Suprapubic skin (tissue), 4 donors: ENCODE results near the gene HDAC5. TPM values are rescaled to one million over a fixed set of nuclear protein-coding genes. Genes with fewer than 3 reads are reported as not detected.

Experiments used
- DNase-seq, 2 donors: peaks; one replicate each; pipeline ENCODE4 v3.0.0-alpha.2; 2019; ENCODE audit warnings: low spot score in 2 of 2
- H3K27ac ChIP-seq: fragments of 200-600 bp; sonication (generic); one replicate; pipeline ENCODE4 v1.5.1; 2019
- H3K27me3 ChIP-seq: fragments of 200-600 bp; sonication (generic); one replicate; pipeline ENCODE4 v1.5.1; 2019
- H3K36me3 ChIP-seq: fragments of 200-600 bp; sonication (generic); one replicate; pipeline ENCODE4 v1.5.1; 2019
- H3K4me1 ChIP-seq: fragments of 200-600 bp; sonication (generic); one replicate; pipeline ENCODE4 v1.5.1; 2019
- H3K4me3 ChIP-seq: fragments of 200-600 bp; sonication (generic); one replicate; pipeline ENCODE4 v1.5.1; 2019; ENCODE audit warnings: mild to moderate bottlenecking
- H3K9me3 ChIP-seq: fragments of 200-600 bp; sonication (generic); one replicate; pipeline ENCODE4 v1.5.1; 2019
- CTCF ChIP-seq, 2 donors: fragments of 200-600 bp in 1 of 2; fragments of 450-650 bp in 1 of 2; sonication (generic) in 1 of 2; IDR thresholded peaks; one replicate each; pipeline ENCODE4 v1.5.1; 2016 to 2019; ENCODE audit warnings: antibody characterized with exemption in 2 of 2, mild to moderate bottlenecking in 1 of 2, moderate library complexity in 1 of 2
- EP300 ChIP-seq: sonication (generic); formaldehyde crosslinking; IDR thresholded peaks from one replicate; pipeline ENCODE4 v1.6.1; 2017; ENCODE audit warnings: antibody characterized with exemption
- POLR2A ChIP-seq, 2 donors: fragments of 450-650 bp; IDR thresholded peaks; one replicate each; pipeline ENCODE4 v1.6.1; 2017; ENCODE audit warnings: antibody characterized with exemption in 2 of 2, mild to moderate bottlenecking in 2 of 2, moderate library complexity in 2 of 2
- POLR2AphosphoS5 ChIP-seq, 3 donors: sonication (generic); formaldehyde crosslinking; IDR thresholded peaks; one replicate each; pipeline ENCODE4 v1.6.1; 2017; ENCODE audit warnings: antibody characterized with exemption in 3 of 3
- WGBS: methylation state at CpG from one replicate; pipeline ENCODE4 v1.1.5; 2018; 5-methylcytosine and 5-hydroxymethylcytosine counted together
- total RNA-seq, 4 donors: library from RNA; depleted of rRNA; stranded (reverse); fragments of >200 nt; gene quantifications; one replicate each; pipeline ENCODE4 v1.1.0, GENCODE V29; 2016

The HDAC5 gene
- total RNA-seq, 4 donors from 2014 or later = 135 to 197 (median 168) TPM

- peaks cover 90% of the 10 kb centered on the region for H3K4me1 ChIP-seq
- H3K9me3 ChIP-seq = no peaks in the 10 kb centered on the region
- H3K27me3 ChIP-seq = no peaks in the 10 kb centered on the region
- TF ChIP-seq CTCF (IDR thresholded peaks at IDR 0.05) = no peak
- TF ChIP-seq POLR2AphosphoS5 (IDR thresholded peaks at IDR 0.05) = no peak
- no peak for TF ChIP-seq POLR2A (IDR thresholded peaks at IDR 0.05)
- no peak for TF ChIP-seq EP300
- DNase-seq = peak in 1 of 2 donors; percentile 66
- WGBS = 45% methylated on average over 3 of the region's 4 CpGs
- peaks cover 34% of the 10 kb centered on the region for H3K36me3 ChIP-seq
- peak overlapping the region; percentile 40 for H3K27ac ChIP-seq
- no peak overlapping the region for H3K4me3 ChIP-seq
Observed at GRCh38 chr17:44112284-44113280, 10.9 kb downstream of the HDAC5 start.

GRCh38 chr17:44111777-44112176, 11.7 kb downstream of the HDAC5 start:
- 34% methylated on average over 2 of the region's 3 CpGs for WGBS
- TF ChIP-seq POLR2A (IDR thresholded peaks at IDR 0.05) (no peak), POLR2AphosphoS5 (IDR thresholded peaks at IDR 0.05) (no peak), CTCF (IDR thresholded peaks at IDR 0.05) (no peak), EP300 (no peak)
- DNase-seq = no peak
- Histone ChIP-seq H3K36me3 (peaks cover 27% of the 10 kb centered on the region), H3K27me3 (no peaks in the 10 kb centered on the region), H3K9me3 (no peaks in the 10 kb centered on the region), H3K4me3 (no peak overlapping the region), H3K4me1 (peaks cover 94% of the 10 kb centered on the region), H3K27ac (peak overlapping the region; percentile 82)

- Histone ChIP-seq H3K36me3 (peaks cover 21% of the 10 kb centered on the region), H3K27me3 (no peaks in the 10 kb centered on the region), H3K27ac (peak overlapping the region; percentile 82), H3K4me3 (peak overlapping the region; percentile 44), H3K9me3 (no peaks in the 10 kb centered on the region), H3K4me1 (peaks cover 99% of the 10 kb centered on the region)
- DNase-seq = peak; percentile 96
- TF ChIP-seq CTCF (IDR thresholded peaks at IDR 0.05) = no peak
- peak in 1 of 3 donors; percentile 30 for TF ChIP-seq POLR2AphosphoS5 (IDR thresholded peaks at IDR 0.05)
- 2% methylated on average over 20 of the region's 28 CpGs for WGBS
Observed at GRCh38 chr17:44110823-44111633, 12.4 kb downstream of the HDAC5 start.

- DNase-seq = peak in 1 of 2 donors; percentile 65
- no peak for TF ChIP-seq EP300
- no peak for TF ChIP-seq POLR2A (IDR thresholded peaks at IDR 0.05)
- TF ChIP-seq POLR2AphosphoS5 (IDR thresholded peaks at IDR 0.05) = no peak
- TF ChIP-seq CTCF (IDR thresholded peaks at IDR 0.05) = no peak
- H3K4me1 ChIP-seq = peaks cover 98% of the 10 kb centered on the region
- peak overlapping the region; percentile 44 for H3K4me3 ChIP-seq
- WGBS = 34% methylated on average over 9 of the region's 10 CpGs
- peaks cover 14% of the 10 kb centered on the region for H3K36me3 ChIP-seq
- no peaks in the 10 kb centered on the region for H3K9me3 ChIP-seq
- no peaks in the 10 kb centered on the region for H3K27me3 ChIP-seq
- peak overlapping the region; percentile 82 for H3K27ac ChIP-seq
Observed at GRCh38 chr17:44110011-44110686, 13.3 kb downstream of the HDAC5 start.
